Cortex of kidney (tissue), 1 donor: Measurements from ENCODE around the gene RGP1.

ENCODE experiments used
- DNase-seq: peaks from one replicate; lab custom pipeline; 2025; lab: John Stamatoyannopoulos, UW

RGP1 gene

DNA sequence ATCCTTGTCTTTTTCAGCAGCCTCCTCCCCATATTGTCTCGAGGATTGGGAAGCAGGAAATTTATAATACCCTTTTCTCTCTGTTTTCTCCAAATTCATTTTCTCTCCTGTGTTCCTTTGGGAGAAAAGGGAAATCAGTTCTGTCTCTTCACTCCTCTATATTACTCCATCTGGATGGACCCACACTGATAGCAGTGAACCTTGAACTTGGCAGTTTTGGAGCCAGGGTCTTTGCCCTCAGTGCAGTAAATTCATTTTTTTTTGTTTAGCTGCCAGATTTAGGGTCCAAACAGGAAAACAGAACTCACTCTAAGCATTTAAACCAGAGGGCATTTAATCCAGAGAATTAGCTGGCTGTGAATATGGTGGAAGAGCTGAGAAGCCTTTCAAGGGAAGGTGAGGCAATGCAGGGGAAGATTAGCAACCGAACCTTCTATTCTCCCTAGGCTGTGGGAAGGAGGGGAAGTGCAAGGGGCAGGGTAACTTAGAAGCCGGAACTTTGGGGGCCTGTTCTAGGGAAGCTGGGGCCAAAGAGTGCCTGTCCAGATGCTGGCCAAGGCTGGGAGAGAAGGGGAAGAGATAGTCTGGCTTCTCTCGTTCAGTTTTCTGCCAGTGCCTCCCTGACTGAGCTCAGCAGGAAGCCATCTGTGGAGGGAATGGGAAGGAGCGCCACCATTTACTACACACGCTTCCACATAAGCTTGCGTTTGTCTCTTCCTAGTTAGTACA is 26.0 kb downstream of the RGP1 start:
- DNase-seq = no peak

GRCh38 chr9:35776018-35776417 is 26.9 kb downstream of the RGP1 start:
- DNase-seq = no peak

- no peak for DNase-seq
These were observed 29.4 kb downstream of the RGP1 start for GRCh38 chr9:35778496-35778895.

DNA sequence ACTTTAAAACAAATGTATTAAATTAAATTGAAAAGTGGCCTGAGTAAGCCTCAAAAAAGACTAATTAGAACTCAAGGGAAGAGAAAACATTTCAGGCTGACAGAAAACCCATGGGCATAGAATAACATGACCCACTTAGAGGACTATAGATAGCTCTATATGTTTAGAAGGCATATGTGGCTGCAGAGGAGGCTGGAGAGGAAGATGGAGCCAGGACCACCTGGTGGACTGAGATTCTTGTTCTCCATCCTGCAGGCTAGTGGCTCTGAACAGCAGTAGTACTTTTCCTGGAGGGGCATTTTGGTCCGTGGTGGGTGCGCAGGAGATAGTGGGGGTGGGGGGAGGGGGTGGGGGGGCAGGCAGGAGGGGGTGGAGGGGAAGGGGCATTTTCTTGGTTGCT is 32.0 kb downstream of the RGP1 start:
- no peak for DNase-seq

DNA sequence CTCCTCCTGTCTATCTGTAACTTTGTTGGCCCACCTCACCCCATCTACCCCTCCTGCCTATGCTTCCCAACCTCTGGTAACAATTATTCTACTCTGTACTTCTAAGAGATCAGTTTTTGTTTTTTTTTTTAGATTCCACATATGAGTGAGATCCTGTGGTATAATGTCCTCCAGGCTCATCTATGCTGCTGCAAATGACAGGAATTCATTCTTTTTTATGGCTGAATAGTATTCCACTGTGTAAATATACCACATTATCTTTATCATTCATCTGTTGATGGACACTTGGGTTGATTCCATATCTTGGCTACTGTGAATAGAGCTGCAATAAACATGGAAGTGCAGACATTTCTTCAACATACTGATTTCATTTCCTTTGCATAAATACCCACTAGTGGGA is 34.3 kb downstream of the RGP1 start:
- DNase-seq = no peak

GRCh38 chr9:35789541-35789940 is 40.5 kb downstream of the RGP1 start:
- DNase-seq = no peak

DNA sequence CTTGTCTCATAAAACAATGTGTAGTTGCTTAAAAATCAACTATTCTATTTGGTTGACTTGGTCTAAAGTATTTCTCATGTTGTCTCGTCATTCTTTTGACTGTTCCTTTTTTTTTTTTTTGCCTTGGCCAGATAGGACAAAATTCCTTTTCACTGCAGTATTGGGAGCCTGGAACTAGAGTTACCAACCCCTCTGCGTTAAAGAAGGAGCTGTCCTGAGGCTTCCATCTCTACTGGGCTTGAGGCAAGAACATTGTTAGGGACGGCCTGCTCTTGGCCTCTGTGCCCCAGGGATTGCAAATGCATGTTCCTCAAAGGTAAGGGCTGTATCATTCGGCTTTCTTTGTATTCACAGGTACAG is 40.9 kb downstream of the RGP1 start:
- DNase-seq = no peak

DNA sequence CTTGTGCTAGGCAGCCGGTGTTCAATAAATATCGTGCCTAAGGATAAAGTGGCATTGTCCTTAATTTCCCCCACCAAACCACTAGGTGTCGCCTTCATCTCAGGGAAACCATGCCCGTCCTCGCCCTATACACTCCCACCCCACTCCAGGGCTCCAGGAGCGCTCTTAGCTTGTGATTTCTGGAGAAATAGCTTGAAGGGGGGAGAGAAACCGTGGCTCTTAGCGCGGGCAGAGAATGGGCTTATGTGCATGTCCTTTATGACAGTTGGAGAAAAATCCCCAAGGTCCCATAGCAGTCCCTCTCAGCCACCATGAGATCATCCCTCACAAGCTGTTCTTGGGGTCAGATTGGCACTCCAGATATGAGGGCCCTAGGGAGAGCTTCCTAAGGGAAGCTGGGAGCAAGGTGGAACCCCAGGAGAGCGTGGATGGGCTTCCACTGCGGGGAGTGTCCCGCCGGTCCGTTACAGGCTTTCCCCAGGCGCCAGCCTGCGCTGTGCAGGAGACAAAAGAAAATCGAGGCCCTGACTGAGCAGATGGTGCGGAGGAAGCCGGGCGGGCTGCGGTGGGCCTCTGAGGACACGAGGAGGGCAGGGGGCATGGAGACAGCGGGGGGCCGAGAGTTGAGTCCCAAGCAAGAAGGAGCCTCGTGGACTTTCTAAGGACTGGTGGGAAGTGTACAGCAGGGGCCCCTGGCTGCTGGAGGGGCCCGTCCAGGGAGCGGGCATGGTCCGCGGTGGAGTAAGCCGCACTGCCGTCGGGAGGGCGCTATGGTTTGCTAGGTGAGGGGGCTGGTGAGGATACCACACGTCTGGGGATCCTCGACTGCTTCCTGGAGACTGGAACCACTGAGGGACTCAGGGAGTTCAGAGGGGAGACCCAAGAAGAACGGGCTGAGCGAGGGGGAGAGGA is 41.6 kb downstream of the RGP1 start:
- no peak for DNase-seq

DNA sequence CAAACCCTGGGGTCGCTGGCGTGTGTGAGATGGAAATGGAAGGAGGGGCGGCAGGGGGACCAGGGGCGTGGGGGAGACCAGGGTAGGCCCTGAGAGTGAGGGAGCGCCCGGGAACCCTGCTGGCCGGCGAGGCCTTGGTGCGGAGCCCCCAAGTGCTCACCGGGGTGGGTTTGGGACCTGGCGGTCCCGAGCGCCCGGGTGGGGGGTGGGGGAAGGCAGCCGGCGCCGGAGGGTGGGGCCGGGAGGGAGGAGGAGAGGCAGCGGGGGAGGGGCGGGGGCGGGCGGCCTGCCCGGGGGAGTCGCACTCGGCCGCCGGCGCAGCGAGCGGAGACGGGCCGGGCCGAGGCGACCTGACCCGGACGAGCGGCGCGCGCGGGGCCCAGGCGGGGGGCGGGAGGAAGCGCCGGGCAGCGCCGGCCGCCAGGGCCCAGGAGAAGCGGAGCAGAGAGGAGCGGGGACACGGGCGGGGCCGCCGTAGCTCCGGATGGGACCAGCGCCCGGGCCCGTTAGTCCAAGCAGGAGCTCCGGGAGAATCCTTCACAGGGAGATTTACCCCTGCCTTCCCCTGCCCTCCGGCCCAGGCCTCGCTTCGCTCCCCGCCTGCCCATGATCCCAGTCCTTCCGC is 42.3 kb downstream of the RGP1 start, which contains the start of gene NPR2:
Gene NPR2, plus strand, starts transcription at position 295 of the 625 bp plus-strand sequence. CDS start 818 bp downstream, outside the sequence.
- DNase-seq = no peak

- no peak for DNase-seq
These were observed 43.1 kb downstream of the RGP1 start for GRCh38 chr9:35792024-35792813.

DNA sequence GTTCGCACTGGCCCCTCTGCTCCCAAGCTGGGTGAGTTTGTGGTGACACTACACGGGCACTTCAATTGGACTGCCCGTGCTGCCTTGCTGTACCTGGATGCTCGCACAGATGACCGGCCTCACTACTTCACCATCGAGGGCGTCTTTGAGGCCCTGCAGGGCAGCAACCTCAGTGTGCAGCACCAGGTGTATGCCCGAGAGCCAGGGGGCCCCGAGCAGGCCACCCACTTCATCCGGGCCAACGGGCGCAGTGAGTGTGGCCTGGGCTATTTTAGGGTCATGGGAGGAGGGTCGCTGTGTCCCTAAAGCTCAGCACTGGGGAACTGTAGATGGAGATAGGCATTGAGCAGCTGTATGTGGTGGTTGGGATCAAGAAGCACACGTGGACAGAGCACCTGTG is 43.7 kb downstream of the RGP1 start:
- no peak for DNase-seq

- DNase-seq = no peak
These were observed 44.4 kb downstream of the RGP1 start for GRCh38 chr9:35793461-35793860.

- no peak for DNase-seq
These were observed 46.6 kb downstream of the RGP1 start for GRCh38 chr9:35795695-35796094.

- no peak for DNase-seq
These were observed 48.4 kb downstream of the RGP1 start for GRCh38 chr9:35797311-35798109.

DNA sequence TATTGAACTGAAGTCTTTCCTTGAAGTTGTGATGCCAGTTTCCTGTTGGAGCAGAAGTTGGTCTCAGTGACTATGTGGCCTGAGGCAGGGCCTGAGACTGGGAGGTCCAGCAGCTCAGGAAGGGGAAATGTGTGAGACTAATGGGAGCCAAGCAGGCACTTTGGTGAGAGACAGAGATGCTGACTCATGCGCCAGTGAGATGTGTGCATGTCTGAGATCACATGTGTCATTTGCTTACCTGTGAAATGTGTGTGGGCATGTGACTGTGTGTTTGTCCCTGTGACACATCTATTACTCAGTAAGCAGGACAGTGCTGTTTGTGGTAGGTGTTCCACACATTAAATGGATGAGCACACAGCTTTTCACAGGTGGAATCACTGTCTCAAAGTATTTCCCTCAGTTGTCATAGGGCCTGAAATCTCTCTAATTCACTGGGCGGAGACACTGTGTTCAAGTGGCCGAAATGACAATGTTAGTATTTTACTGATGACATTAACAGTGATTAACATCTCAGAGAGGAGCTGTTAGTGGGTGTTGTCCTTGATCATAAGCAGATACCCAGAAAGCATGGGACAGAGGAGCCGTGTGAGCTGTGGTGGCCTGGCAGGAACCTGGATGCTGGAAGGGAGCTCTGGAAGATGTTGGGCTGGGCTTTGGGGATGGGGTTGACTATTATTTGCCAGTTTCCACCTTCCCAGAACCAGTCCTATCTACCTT is 49.7 kb downstream of the RGP1 start:
- no peak for DNase-seq

DNA sequence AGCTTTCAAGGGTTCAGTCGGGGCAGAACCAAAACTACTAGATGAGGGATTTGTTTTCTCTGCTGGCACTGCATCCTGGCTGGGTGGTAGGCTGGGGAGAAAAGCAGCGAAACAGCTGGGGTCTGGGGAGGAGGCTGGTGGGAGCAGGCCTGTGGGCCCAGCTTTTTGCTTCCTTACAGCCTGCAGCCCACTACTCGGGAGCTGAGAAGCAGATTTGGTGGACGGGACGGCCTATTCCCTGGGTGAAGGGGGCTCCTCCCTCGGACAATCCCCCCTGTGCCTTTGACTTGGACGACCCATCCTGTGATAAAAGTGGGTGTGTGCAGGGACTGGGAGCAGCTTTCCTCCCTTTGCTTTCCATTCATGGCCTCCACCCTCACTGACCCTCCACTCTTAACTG is 51.4 kb downstream of the RGP1 start:
- no peak for DNase-seq

GRCh38 chr9:35801328-35802128 is 52.4 kb downstream of the RGP1 start:
- no peak for DNase-seq

DNA sequence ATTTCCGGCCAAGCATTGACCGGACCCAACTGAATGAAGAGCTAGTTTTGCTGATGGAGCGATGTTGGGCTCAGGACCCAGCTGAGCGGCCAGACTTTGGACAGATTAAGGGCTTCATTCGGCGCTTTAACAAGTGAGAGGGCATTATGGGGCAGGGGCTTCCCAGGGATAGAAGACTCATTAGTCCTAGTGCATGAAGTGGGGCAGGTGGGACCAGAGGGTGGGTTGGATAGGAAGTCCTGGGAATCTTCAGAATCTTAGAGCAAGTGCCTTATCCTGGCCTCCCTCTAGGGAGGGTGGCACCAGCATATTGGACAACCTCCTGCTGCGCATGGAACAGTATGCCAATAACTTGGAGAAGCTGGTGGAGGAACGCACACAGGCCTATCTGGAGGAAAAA is 57.0 kb downstream of the RGP1 start:
- no peak for DNase-seq
